Lower leg skin (tissue), 3 donors: Measurements from ENCODE around the gene SSTR3.

Experiments
- POLR2A ChIP-seq, 2 donors: fragments of 450-650 bp; IDR thresholded peaks; one replicate each; pipeline ENCODE4 v1.6.1; 2016 to 2017; ENCODE audit warnings: antibody characterized with exemption in 2 of 2, mild to moderate bottlenecking in 1 of 2, moderate library complexity in 1 of 2
- TF ChIP-seq, protein P1 (sequence below), 3 donors: fragments of 450-650 bp; IDR thresholded peaks; one replicate each; pipeline ENCODE4 v1.5.1; 2016; ENCODE audit warnings: antibody characterized with exemption in 3 of 3, mild to moderate bottlenecking in 3 of 3, moderate library complexity in 2 of 3

DNA sequence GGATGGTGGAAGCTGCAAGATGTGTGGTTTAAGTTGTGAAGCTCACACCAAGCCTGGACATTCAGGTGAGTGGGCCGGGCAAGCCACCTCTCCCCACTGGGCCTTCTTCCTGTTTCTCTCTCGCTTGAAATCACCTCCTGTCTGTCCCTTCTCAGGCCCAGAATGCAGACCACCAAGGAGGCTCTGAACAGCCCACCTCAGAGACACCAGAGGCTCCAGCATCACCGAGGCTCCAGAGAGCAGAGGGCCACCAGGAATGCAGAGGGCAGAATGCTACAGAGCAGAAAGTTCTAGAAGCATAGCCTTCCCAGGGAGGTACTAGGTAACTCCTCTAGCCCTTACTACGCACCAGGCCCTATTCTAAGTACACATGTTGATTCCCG is 47.8 kb downstream of the SSTR3 start:
- TF ChIP-seq, protein P1, sequence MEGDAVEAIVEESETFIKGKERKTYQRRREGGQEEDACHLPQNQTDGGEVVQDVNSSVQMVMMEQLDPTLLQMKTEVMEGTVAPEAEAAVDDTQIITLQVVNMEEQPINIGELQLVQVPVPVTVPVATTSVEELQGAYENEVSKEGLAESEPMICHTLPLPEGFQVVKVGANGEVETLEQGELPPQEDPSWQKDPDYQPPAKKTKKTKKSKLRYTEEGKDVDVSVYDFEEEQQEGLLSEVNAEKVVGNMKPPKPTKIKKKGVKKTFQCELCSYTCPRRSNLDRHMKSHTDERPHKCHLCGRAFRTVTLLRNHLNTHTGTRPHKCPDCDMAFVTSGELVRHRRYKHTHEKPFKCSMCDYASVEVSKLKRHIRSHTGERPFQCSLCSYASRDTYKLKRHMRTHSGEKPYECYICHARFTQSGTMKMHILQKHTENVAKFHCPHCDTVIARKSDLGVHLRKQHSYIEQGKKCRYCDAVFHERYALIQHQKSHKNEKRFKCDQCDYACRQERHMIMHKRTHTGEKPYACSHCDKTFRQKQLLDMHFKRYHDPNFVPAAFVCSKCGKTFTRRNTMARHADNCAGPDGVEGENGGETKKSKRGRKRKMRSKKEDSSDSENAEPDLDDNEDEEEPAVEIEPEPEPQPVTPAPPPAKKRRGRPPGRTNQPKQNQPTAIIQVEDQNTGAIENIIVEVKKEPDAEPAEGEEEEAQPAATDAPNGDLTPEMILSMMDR (IDR thresholded peaks at IDR 0.05), result no peak
- no peak for TF ChIP-seq POLR2A (IDR thresholded peaks at IDR 0.05)
